Renal cortex interstitium (tissue), 15 donors: ENCODE measurements around the gene TUBG1. TPM values are rescaled to one million over a fixed set of nuclear protein-coding genes. Genes with fewer than 3 reads are reported as not detected.

Experiments
- DNase-seq, 11 donors: peaks; one replicate each; pipeline ENCODE4 v3.0.0-alpha.2; 2013; ENCODE audit warnings: low read depth in 9 of 11, low spot score in 4 of 11; ENCODE audit errors: extremely low read depth in 1 of 11
- long read RNA-seq, 16 experiments: transcript quantifications; one replicate each; lab custom pipeline, GENCODE V29; 2026
- polyA plus RNA-seq, 3 donors: library from polyadenylated mRNA; unstranded; fragments of 120-200 nt; gene quantifications; one replicate each; pipeline ENCODE4 v1.2.1, GENCODE V29; 2013; ENCODE audit not compliant: insufficient read length in 3 of 3

TUBG1 gene
- polyA plus RNA-seq, result 10 to 100 TPM; 49.6 to 66.9 (median 54.7) TPM
- long read RNA-seq, donor 1, transcript TUBG1-201 (11 exons, 1,611 nt), result major isoform, 7 of 36 reads
- long read RNA-seq, donor 1, partial matches to known transcripts, result 29 of 36 reads
- long read RNA-seq, donor 1, other reads (novel, unspliced or antisense), result 0 of 36 reads
- long read RNA-seq, donor 2, transcript TUBG1-201 (11 exons, 1,611 nt), result major isoform, 8 of 13 reads
- long read RNA-seq, donor 2, partial matches to known transcripts, result 5 of 13 reads
- long read RNA-seq, donor 2, other reads (novel, unspliced or antisense), result 0 of 13 reads
- long read RNA-seq, donor 3, transcript TUBG1-201 (11 exons, 1,611 nt), result major isoform, 21 of 50 reads
- long read RNA-seq, donor 3, partial matches to known transcripts, result 29 of 50 reads
- long read RNA-seq, donor 3, other reads (novel, unspliced or antisense), result 0 of 50 reads
- long read RNA-seq, donor 4, transcript TUBG1-201 (11 exons, 1,611 nt), result major isoform, 14 of 30 reads
- long read RNA-seq, donor 4, partial matches to known transcripts, result 16 of 30 reads
- long read RNA-seq, donor 4, other reads (novel, unspliced or antisense), result 0 of 30 reads
- long read RNA-seq, donor 5, result 0 reads
- long read RNA-seq, donor 6, transcript TUBG1-201 (11 exons, 1,611 nt), result major isoform, 12 of 38 reads
- long read RNA-seq, donor 6, partial matches to known transcripts, result 26 of 38 reads
- long read RNA-seq, donor 6, other reads (novel, unspliced or antisense), result 0 of 38 reads
- long read RNA-seq, donor 7, transcript TUBG1-201 (11 exons, 1,611 nt), result major isoform, 21 of 43 reads
- long read RNA-seq, donor 7, partial matches to known transcripts, result 22 of 43 reads
- long read RNA-seq, donor 7, other reads (novel, unspliced or antisense), result 0 of 43 reads
- long read RNA-seq, donor 8, result 0 reads
- long read RNA-seq, donor 9, transcript TUBG1-201 (11 exons, 1,611 nt), result major isoform, 12 of 29 reads
- long read RNA-seq, donor 9, partial matches to known transcripts, result 17 of 29 reads
- long read RNA-seq, donor 9, other reads (novel, unspliced or antisense), result 0 of 29 reads
- long read RNA-seq, donor 10, transcript TUBG1-201 (11 exons, 1,611 nt), result major isoform, 15 of 28 reads
- long read RNA-seq, donor 10, partial matches to known transcripts, result 13 of 28 reads
- long read RNA-seq, donor 10, other reads (novel, unspliced or antisense), result 0 of 28 reads
- long read RNA-seq, donor 11, transcript TUBG1-201 (11 exons, 1,611 nt), result major isoform, 15 of 35 reads
- long read RNA-seq, donor 11, partial matches to known transcripts, result 20 of 35 reads
- long read RNA-seq, donor 11, other reads (novel, unspliced or antisense), result 0 of 35 reads
- long read RNA-seq, donor 12, transcript TUBG1-201 (11 exons, 1,611 nt), result major isoform, 5 of 5 reads
- long read RNA-seq, donor 12, partial matches to known transcripts, result 0 of 5 reads
- long read RNA-seq, donor 12, other reads (novel, unspliced or antisense), result 0 of 5 reads
- long read RNA-seq, donor 13, result 0 reads
- long read RNA-seq, donor 14, transcript TUBG1-201 (11 exons, 1,611 nt), result major isoform, 14 of 14 reads
- long read RNA-seq, donor 14, partial matches to known transcripts, result 0 of 14 reads
- long read RNA-seq, donor 14, other reads (novel, unspliced or antisense), result 0 of 14 reads
- long read RNA-seq, donor 15, transcript TUBG1-201 (11 exons, 1,611 nt), result major isoform, 11 of 20 reads
- long read RNA-seq, donor 15, partial matches to known transcripts, result 9 of 20 reads
- long read RNA-seq, donor 15, other reads (novel, unspliced or antisense), result 0 of 20 reads
- long read RNA-seq, donor 16, transcript TUBG1-201 (11 exons, 1,611 nt), result major isoform, 45 of 146 reads
- long read RNA-seq, donor 16, partial matches to known transcripts, result 101 of 146 reads
- long read RNA-seq, donor 16, other reads (novel, unspliced or antisense), result 0 of 146 reads

- peak; percentile 97 to 100 (median 99) for DNase-seq
These were observed at the start of gene TUBG1, which contains the start of gene RETREG3 for GRCh38 chr17:42609182-42609813. Gene TUBG1, plus strand, starts transcription at chr17:42609683. Its CDS starts 55 bp downstream, at chr17:42609738. Gene RETREG3, minus strand, starts transcription at chr17:42609374. Its CDS starts 50 bp downstream, at chr17:42609324.

GRCh38 chr17:42560246-42560645 is 49.2 kb upstream of the TUBG1 start:
- DNase-seq, result no peak

- peak; percentile 95 to 99 (median 96) for DNase-seq
These were observed 47.5 kb upstream of the TUBG1 start, which contains the start of gene COASY for GRCh38 chr17:42561897-42562387. Gene COASY, plus strand, starts transcription at chr17:42562148. Its CDS starts 475 bp downstream, at chr17:42562623.

GRCh38 chr17:42562388-42563142 is 46.9 kb upstream of the TUBG1 start:
- DNase-seq, result no peak

- no peak for DNase-seq
These were observed 46.4 kb upstream of the TUBG1 start for GRCh38 chr17:42563143-42563509.

GRCh38 chr17:42563543-42563942 is 45.9 kb upstream of the TUBG1 start:
- DNase-seq, result no peak

GRCh38 chr17:42563950-42564349 is 45.5 kb upstream of the TUBG1 start:
- DNase-seq, result no peak

- DNase-seq, result no peak
These were observed 44.5 kb upstream of the TUBG1 start for GRCh38 chr17:42564815-42565522.

- DNase-seq, result no peak
These were observed 43.8 kb upstream of the TUBG1 start for GRCh38 chr17:42565523-42566214.

GRCh38 chr17:42566215-42566882 is 43.1 kb upstream of the TUBG1 start:
- no peak for DNase-seq

- peak in 10 of 11 donors; percentile 69 to 87 (median 83) for DNase-seq
These were observed 42.5 kb upstream of the TUBG1 start, which contains the start of gene MLX for GRCh38 chr17:42566883-42567573. Gene MLX, plus strand, starts transcription at chr17:42567100. Its CDS starts 25 bp downstream, at chr17:42567125.

GRCh38 chr17:42568341-42569111 is 41.0 kb upstream of the TUBG1 start:
- no peak for DNase-seq
